ENCODE results near the gene PEAK1. TPM values are rescaled to one million over a fixed set of nuclear protein-coding genes. Genes with fewer than 3 reads are reported as not detected.

PEAK1 gene
- total and polyA plus RNA-seq, 8 donors, result 58.3 to 86.9 (median 64.3) TPM

GRCh38 chr15:77074350-77074749, 345.6 kb downstream of the PEAK1 start:
- Histone ChIP-seq H3K27ac (no peak overlapping the region), H3K4me3 (no peak overlapping the region), H3K9me3 (no peaks in the 10 kb centered on the region), H3K36me3 (no peaks in the 10 kb centered on the region), H3K4me1 (peaks cover 3 to 24% of the 10 kb centered on the region in 2 donors), H3K27me3 (no peaks in the 10 kb centered on the region)
- TF ChIP-seq CTCF (IDR thresholded peaks at IDR 0.05), result no peak
- intact Hi-C loops (cut with DNase I), result no loop called here
- DNase-seq, result no peak
- no peak for ATAC-seq

GRCh38 chr15:77071305-77072223, 348.3 kb downstream of the PEAK1 start:
- no peaks in the 10 kb centered on the region for H3K9me3 ChIP-seq
- ATAC-seq (peak; percentile 4), DNase-seq (no peak)
- H3K4me3 ChIP-seq, result peak overlapping the region in 1 of 2 donors; percentile 72
- intact Hi-C loops (cut with DNase I), result no loop called here
- H3K27me3 ChIP-seq, result no peaks in the 10 kb centered on the region
- TF ChIP-seq CTCF (IDR thresholded peaks at IDR 0.05), result no peak
- H3K36me3 ChIP-seq, result no peaks in the 10 kb centered on the region
- peak overlapping the region; percentile 87 to 94 for H3K27ac ChIP-seq
- peaks cover 25 to 43% of the 10 kb centered on the region in 2 donors for H3K4me1 ChIP-seq

GRCh38 chr15:77070495-77071304, 349.2 kb downstream of the PEAK1 start, which contains the start of gene TSPAN3:
TSS of gene TSPAN3 (minus strand) at chr15:77071109. CDS start at chr15:77070954, 155 bp downstream.
- H3K27ac ChIP-seq, result peak within 1 kb of the TSS; percentile 87 to 94
- no peaks in the 10 kb centered on the region for H3K9me3 ChIP-seq
- H3K27me3 ChIP-seq, result no peaks in the 10 kb centered on the region
- intact Hi-C loops (cut with DNase I), result no loop called here
- TF ChIP-seq CTCF (IDR thresholded peaks at IDR 0.05), result no peak
- no peaks in the 10 kb centered on the region for H3K36me3 ChIP-seq
- DNase-seq (peak; percentile 91 to 98 (median 95)), ATAC-seq (peak; percentile 92)
- H3K4me3 ChIP-seq, result peak within 1 kb of the TSS; percentile 65 to 72
- peaks cover 25 to 51% of the 10 kb centered on the region in 2 donors for H3K4me1 ChIP-seq

GRCh38 chr15:77070180-77070494, 349.8 kb downstream of the PEAK1 start:
- H3K4me1 ChIP-seq, result peaks cover 31 to 56% of the 10 kb centered on the region in 2 donors
- DNase-seq (no peak), ATAC-seq (no peak)
- H3K9me3 ChIP-seq, result no peaks in the 10 kb centered on the region
- H3K36me3 ChIP-seq, result no peaks in the 10 kb centered on the region
- H3K27ac ChIP-seq, result peak overlapping the region; percentile 87 to 94
- H3K27me3 ChIP-seq, result no peaks in the 10 kb centered on the region
- peak overlapping the region; percentile 65 to 72 for H3K4me3 ChIP-seq
- intact Hi-C loops (cut with DNase I), result no loop called here
- TF ChIP-seq CTCF (IDR thresholded peaks at IDR 0.05), result no peak
